Panc1 (cell line): ENCODE results near the gene PPP4R1. TPM values are rescaled to one million over a fixed set of nuclear protein-coding genes. Genes with fewer than 3 reads are reported as not detected.

Experiments
- ATAC-seq: fragments of 200-7000 bp; cut with Tn5 transposase; 2 replicates; pipeline ENCODE4 v1.9.1; 2020; ENCODE audit warnings: mild to moderate bottlenecking, moderate library complexity
- BruUV-seq: library from RNA; stranded (reverse); fragments of 400-500 nt; replicated peaks from 2 replicates; lab custom pipeline; 2021; lab: Mats Ljungman, UMichigan
- CTCF ChIA-PET: fragments of 300-600 bp; sonication (Branson Sonifier 250); formaldehyde crosslinking; loops from one replicate; lab custom pipeline; 2022; ENCODE audit warnings: antibody characterized with exemption; lab: Charles Lee
- POLR2A ChIA-PET: fragments of 300-600 bp; sonication (Branson Sonifier 250); formaldehyde crosslinking; loops from one replicate; lab custom pipeline; 2022; ENCODE audit warnings: antibody characterized with exemption; lab: Charles Lee
- DNase-seq: peaks from one replicate; pipeline ENCODE4 v3.0.0-alpha.2; 2010; ENCODE audit warnings: low read depth, low spot score
- H3K27ac ChIP-seq: 2 replicates; pipeline ENCODE4 v1.5.1; 2011; ENCODE audit warnings: mild to moderate bottlenecking, low read length, inconsistent platforms
- H3K27me3 ChIP-seq: fragments of 200-500 bp; sonication (Bioruptor generic); 2 replicates; pipeline ENCODE4 v1.6.0; 2014; ENCODE audit warnings: low read length, inconsistent platforms; ENCODE audit not compliant: control insufficient read depth, insufficient read depth
- H3K36me3 ChIP-seq: fragments of 200-500 bp; sonication (Bioruptor generic); 2 replicates; pipeline ENCODE4 v1.5.1; 2014; ENCODE audit warnings: inconsistent platforms, mild to moderate bottlenecking, low read length, moderate library complexity; ENCODE audit not compliant: control insufficient read depth, insufficient read depth
- H3K4me1 ChIP-seq: 2 replicates; pipeline ENCODE4 v1.5.1; 2011; ENCODE audit warnings: inconsistent platforms, mild to moderate bottlenecking, low read length, moderate library complexity; ENCODE audit not compliant: control insufficient read depth, insufficient read depth
- H3K4me3 ChIP-seq, 2 experiments: 2 replicates each; pipeline ENCODE4 v1.5.1; 2011 to 2012; ENCODE audit warnings: low read depth in 2 of 2, low read length in 2 of 2, mild to moderate bottlenecking in 2 of 2, inconsistent platforms in 1 of 2, moderate library complexity in 1 of 2
- H3K9me3 ChIP-seq: fragments of 200-500 bp; sonication (Bioruptor generic); 2 replicates; pipeline ENCODE4 v1.5.1; 2014; ENCODE audit warnings: low read depth, mild to moderate bottlenecking, inconsistent platforms, low read length, moderate library complexity; ENCODE audit not compliant: control insufficient read depth, insufficient read depth
- POLR2AphosphoS5 ChIP-seq: IDR thresholded peaks from 2 replicates; pipeline ENCODE4 v1.6.1; 2012; ENCODE audit warnings: mild to moderate bottlenecking, low read depth, low read length, moderate library complexity
- SIN3A ChIP-seq: IDR thresholded peaks from 2 replicates; pipeline ENCODE4 v1.6.1; 2012; ENCODE audit warnings: low read depth, mild to moderate bottlenecking, low read length, moderate library complexity, borderline replicate concordance; ENCODE audit not compliant: insufficient read depth
- TCF7L2 ChIP-seq: IDR thresholded peaks from 2 replicates; pipeline ENCODE4 v1.6.1; 2011; ENCODE audit warnings: mild to moderate bottlenecking, low read depth, low read length, inconsistent platforms
- in situ Hi-C: cut with HindIII; loops from 2 replicates; pipeline ENCODE4 v1.10.0; 2016; ENCODE audit warnings: low sequenced_read_pairs, low pct_unique_long_range_greater_than_20kb
- intact Hi-C: fragments of 100-400 bp; cut with micrococcal nuclease; formaldehyde crosslinking; loops from one replicate; pipeline ENCODE4 v1.10.0; 2022; ENCODE audit not compliant: unreplicated experiment
- total RNA-seq: library from RNA; stranded (reverse); gene quantifications from one replicate; pipeline ENCODE4 v1.2.1, GENCODE V29; 2021; ENCODE audit not compliant: unreplicated experiment
- TF ChIP-seq, protein P1 (sequence below), 2 experiments: IDR thresholded peaks; 2 replicates each; pipeline ENCODE4 v1.6.1; 2011 to 2012; ENCODE audit warnings: low read depth in 2 of 2, control low read depth in 1 of 2, low read length in 1 of 2, mild to moderate bottlenecking in 1 of 2, moderate library complexity in 1 of 2; ENCODE audit not compliant: insufficient read depth in 1 of 2
- TF ChIP-seq, protein P2 (sequence below): fragments of 450-650 bp; IDR thresholded peaks from 2 replicates; pipeline ENCODE4 v1.5.1; 2017; ENCODE audit warnings: mild to moderate bottlenecking

The PPP4R1 gene
- total RNA-seq, 1 experiment from 2014 or later = 80.6 TPM

DNA sequence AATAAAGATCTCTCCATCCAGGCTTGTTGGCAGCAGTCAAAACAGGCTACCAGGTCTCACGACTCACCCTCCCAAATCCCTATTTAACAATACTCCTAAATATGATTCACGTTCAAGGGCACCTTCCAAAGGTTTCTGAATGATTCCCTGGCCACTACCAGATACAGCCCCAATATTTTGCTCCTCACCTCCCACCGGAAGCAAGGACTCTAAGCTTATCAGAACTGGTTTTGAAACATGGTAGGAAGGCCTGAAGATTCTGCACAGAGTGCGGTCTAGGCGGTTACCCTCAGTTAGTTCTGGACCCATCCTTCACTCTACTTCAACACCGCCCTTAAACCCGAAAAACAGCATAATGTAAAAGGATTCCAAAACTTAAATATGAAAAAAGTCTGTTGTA lies 5.2 kb downstream of the PPP4R1 start:
- H3K27ac ChIP-seq = no peak overlapping the region
- in situ Hi-C loops = no loop called here

DNA sequence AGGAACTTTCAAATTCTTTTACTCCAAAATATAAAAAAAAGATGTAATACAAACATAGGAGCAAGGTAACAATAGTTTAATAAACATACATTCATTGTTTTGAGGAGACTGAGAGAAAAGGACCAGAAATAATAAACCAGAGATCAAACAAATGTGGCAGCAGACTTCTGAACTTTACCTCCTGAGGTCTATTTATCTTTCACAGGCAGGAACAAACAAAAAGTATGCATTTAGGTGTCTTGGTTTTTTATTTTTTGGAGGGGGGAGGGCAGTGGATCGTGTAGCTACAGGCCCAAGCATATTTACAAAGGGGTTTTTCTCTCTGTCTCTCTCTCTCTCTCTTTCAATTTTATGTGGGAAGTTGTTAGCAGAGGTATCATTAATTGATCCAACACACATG lies 5.6 kb downstream of the PPP4R1 start:
- Histone ChIP-seq H3K27me3 (no peaks in the 10 kb centered on the region), H3K4me1 (peaks cover 34% of the 10 kb centered on the region), H3K36me3 (peaks cover 4% of the 10 kb centered on the region; the same call in 1 of the 2 replicates), H3K9me3 (no peaks in the 10 kb centered on the region), H3K4me3 (no peak overlapping the region), H3K27ac (no peak overlapping the region)
- intact Hi-C loops (no loop called here), in situ Hi-C loops (no loop called here)
- no TSS peak for BruUV-seq
- CTCF ChIA-PET = interaction anchor here (1.8 kb wide), 1 partner anchor 33 kb away, joined by 5 read pairs; no protein-coding TSS in a partner anchor
- DNase-seq (no peak), ATAC-seq (no peak)
- no peak for TF ChIP-seq POLR2AphosphoS5
- TF ChIP-seq SIN3A = no peak
- TF ChIP-seq TCF7L2 = no peak
- TF ChIP-seq, protein P1, sequence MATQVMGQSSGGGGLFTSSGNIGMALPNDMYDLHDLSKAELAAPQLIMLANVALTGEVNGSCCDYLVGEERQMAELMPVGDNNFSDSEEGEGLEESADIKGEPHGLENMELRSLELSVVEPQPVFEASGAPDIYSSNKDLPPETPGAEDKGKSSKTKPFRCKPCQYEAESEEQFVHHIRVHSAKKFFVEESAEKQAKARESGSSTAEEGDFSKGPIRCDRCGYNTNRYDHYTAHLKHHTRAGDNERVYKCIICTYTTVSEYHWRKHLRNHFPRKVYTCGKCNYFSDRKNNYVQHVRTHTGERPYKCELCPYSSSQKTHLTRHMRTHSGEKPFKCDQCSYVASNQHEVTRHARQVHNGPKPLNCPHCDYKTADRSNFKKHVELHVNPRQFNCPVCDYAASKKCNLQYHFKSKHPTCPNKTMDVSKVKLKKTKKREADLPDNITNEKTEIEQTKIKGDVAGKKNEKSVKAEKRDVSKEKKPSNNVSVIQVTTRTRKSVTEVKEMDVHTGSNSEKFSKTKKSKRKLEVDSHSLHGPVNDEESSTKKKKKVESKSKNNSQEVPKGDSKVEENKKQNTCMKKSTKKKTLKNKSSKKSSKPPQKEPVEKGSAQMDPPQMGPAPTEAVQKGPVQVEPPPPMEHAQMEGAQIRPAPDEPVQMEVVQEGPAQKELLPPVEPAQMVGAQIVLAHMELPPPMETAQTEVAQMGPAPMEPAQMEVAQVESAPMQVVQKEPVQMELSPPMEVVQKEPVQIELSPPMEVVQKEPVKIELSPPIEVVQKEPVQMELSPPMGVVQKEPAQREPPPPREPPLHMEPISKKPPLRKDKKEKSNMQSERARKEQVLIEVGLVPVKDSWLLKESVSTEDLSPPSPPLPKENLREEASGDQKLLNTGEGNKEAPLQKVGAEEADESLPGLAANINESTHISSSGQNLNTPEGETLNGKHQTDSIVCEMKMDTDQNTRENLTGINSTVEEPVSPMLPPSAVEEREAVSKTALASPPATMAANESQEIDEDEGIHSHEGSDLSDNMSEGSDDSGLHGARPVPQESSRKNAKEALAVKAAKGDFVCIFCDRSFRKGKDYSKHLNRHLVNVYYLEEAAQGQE (IDR thresholded peaks at IDR 0.05; ENCODE audit: insufficient read depth in 1 of 2, low read depth in 2 of 2, low read length in 1 of 2) = no peak
- TF ChIP-seq, protein P2, sequence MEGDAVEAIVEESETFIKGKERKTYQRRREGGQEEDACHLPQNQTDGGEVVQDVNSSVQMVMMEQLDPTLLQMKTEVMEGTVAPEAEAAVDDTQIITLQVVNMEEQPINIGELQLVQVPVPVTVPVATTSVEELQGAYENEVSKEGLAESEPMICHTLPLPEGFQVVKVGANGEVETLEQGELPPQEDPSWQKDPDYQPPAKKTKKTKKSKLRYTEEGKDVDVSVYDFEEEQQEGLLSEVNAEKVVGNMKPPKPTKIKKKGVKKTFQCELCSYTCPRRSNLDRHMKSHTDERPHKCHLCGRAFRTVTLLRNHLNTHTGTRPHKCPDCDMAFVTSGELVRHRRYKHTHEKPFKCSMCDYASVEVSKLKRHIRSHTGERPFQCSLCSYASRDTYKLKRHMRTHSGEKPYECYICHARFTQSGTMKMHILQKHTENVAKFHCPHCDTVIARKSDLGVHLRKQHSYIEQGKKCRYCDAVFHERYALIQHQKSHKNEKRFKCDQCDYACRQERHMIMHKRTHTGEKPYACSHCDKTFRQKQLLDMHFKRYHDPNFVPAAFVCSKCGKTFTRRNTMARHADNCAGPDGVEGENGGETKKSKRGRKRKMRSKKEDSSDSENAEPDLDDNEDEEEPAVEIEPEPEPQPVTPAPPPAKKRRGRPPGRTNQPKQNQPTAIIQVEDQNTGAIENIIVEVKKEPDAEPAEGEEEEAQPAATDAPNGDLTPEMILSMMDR = no peak
- POLR2A ChIA-PET = no interaction called here

More for the DNA sequence above, 5.2 kb downstream of the PPP4R1 start:
- H3K36me3 ChIP-seq = peaks cover 4% of the 10 kb centered on the region; the same call in 1 of the 2 replicates
- no peak overlapping the region for H3K4me3 ChIP-seq
- no TSS peak for BruUV-seq
- DNase-seq = no peak
- H3K27me3 ChIP-seq = no peaks in the 10 kb centered on the region
- CTCF ChIA-PET = interaction anchor here (1.8 kb wide), 1 partner anchor 34 kb away, joined by 5 read pairs; no protein-coding TSS in a partner anchor
- peaks cover 34% of the 10 kb centered on the region for H3K4me1 ChIP-seq
- intact Hi-C loops = no loop called here
- no peaks in the 10 kb centered on the region for H3K9me3 ChIP-seq
- ATAC-seq = no peak
- TF ChIP-seq POLR2AphosphoS5 (no peak), SIN3A (no peak)
- TF ChIP-seq, protein P2 = no peak
- POLR2A ChIA-PET = no interaction called here
